ENCODE measurements around the gene PIM3. TPM values are rescaled to one million over a fixed set of nuclear protein-coding genes. Genes with fewer than 3 reads are reported as not detected.

PIM3 gene
- total RNA-seq, 2 donors from 2014 or later = 209 to 236 TPM

DNA sequence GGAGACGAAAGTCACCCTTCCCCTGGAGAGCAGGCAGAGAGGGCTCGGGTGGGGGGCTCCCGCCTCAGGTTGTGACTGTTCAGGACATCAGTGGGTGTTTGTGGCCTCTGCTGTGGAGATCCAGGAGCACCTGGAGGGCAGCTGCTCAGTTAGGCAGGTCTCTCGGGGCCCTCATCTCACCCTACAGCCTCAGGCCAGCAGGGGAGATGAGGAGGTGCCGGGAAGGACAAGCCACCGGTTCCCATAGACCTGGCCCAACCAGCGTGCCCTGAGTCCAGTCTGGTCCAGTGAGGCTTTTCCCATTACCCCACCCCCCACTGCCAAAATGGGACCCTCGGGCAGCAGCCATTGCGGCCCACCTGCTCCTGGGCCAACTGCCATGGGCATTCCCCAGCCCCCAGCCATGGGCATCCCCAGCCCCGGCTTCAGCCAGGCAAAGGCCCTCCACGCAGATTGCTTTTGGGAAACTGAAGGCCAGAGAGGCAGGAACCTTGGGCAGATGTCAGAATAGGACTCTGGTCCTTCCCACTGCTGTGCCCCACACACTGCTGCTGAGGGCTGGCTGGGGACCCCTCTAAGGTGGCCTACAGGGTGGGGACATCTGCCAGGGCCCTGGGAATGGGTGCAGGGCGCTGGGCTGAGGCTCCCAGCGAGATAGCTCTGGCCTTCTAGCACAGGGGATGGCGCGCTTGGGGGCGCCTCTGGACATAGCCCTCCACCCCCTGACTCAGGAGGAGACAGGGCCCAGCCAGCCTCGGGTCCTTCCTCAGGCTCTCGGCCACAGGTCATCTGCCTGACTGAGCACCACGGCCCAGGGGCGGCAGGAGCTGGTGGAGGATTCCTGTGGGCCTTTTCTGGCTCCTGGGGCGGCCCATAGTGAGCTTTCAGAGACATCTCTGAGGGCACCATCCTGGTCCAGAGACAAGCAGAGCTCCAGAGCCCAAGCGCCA lies 4.8 kb downstream of the PIM3 start:
- Mint-ChIP-seq H3K4me3 (peak overlapping the region; percentile 95 to 96), H3K9me3 (no peaks in the 10 kb centered on the region), H3K4me1 (ENCODE audit: low read depth) (peaks cover 56% of the 10 kb centered on the region), H3K36me3 (ENCODE audit: insufficient read depth in 2 of 2) (peaks cover 10 to 18% of the 10 kb centered on the region in 2 donors), H3K27ac (no peak overlapping the region), H3K27me3 (ENCODE audit: low read depth) (no peaks in the 10 kb centered on the region)
- ATAC-seq (replicated peaks in 1 of 2) (no peak), DNase-seq (no peak)

DNA sequence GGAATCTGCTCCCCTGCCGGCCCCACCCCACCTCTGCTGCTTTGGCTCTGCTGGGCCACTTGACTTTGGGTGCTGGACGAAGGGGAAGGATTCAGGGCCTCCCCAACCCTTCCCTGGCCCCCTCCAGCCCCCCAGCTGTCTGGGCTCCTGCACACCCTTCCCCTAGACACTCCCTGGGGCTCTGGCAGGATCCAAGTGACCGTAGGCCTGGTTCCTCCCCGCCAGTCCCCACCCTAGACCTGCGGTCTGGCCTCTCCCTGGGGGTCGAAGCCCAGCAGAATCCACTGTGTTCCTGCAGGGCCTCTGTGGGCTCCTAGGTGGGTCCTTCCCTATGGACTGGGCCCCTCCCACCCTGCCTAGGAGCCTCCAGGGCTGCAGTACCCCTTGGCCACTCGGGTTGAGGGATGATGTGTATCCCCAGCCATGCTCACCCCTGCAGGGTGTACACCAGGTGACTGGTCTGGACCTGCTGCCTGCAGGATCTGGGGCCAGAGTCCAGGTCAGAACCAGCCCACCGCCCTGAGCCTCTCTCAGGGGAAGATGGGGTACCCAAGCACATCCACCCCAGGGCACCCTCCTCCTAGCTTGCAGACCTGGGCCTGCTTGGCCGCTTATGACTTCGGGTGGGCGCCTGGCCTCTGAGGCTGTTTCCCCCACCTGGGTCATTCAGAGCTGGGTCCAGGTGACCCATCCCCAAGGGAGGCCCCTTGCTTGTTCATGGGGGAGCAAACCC lies 5.6 kb downstream of the PIM3 start:
- ATAC-seq (replicated peaks in 1 of 2) (no peak), DNase-seq (no peak)
- H3K27ac Mint-ChIP-seq = no peak overlapping the region
- H3K4me1 Mint-ChIP-seq (ENCODE audit: low read depth) = peaks cover 63% of the 10 kb centered on the region
- H3K27me3 Mint-ChIP-seq (ENCODE audit: low read depth) = no peaks in the 10 kb centered on the region
- H3K4me3 Mint-ChIP-seq = peak overlapping the region in 1 of 2 donors; percentile 46
- no peaks in the 10 kb centered on the region for H3K9me3 Mint-ChIP-seq
- peaks cover 11 to 18% of the 10 kb centered on the region in 2 donors for H3K36me3 Mint-ChIP-seq (ENCODE audit: insufficient read depth in 2 of 2)

GRCh38 chr22:49966774-49967705 lies 6.5 kb downstream of the PIM3 start:
- Mint-ChIP-seq H3K27me3 (ENCODE audit: low read depth) (no peaks in the 10 kb centered on the region), H3K27ac (peak overlapping the region; percentile 82), H3K36me3 (ENCODE audit: insufficient read depth in 2 of 2) (peaks cover 8 to 13% of the 10 kb centered on the region in 2 donors), H3K4me1 (ENCODE audit: low read depth) (peaks cover 63% of the 10 kb centered on the region), H3K4me3 (peak overlapping the region; percentile 41 to 58), H3K9me3 (no peaks in the 10 kb centered on the region)
- ATAC-seq (replicated peaks in 1 of 2) (no peak), DNase-seq (no peak)

- DNase-seq (no peak), ATAC-seq (replicated peaks in 1 of 2) (no peak)
- Mint-ChIP-seq H3K36me3 (ENCODE audit: insufficient read depth in 2 of 2) (peaks cover 8 to 13% of the 10 kb centered on the region in 2 donors), H3K27me3 (ENCODE audit: low read depth) (no peaks in the 10 kb centered on the region), H3K4me3 (peak overlapping the region; percentile 41 to 58), H3K9me3 (no peaks in the 10 kb centered on the region), H3K27ac (peak overlapping the region; percentile 82), H3K4me1 (ENCODE audit: low read depth) (peaks cover 63% of the 10 kb centered on the region)
These were observed 7.2 kb downstream of the PIM3 start for GRCh38 chr22:49967706-49968208.

GRCh38 chr22:49968313-49968830 lies 7.8 kb downstream of the PIM3 start:
- Mint-ChIP-seq H3K4me3 (no peak overlapping the region), H3K27me3 (ENCODE audit: low read depth) (no peaks in the 10 kb centered on the region), H3K4me1 (ENCODE audit: low read depth) (peaks cover 62% of the 10 kb centered on the region), H3K27ac (no peak overlapping the region), H3K36me3 (ENCODE audit: insufficient read depth in 2 of 2) (peaks cover 8 to 13% of the 10 kb centered on the region in 2 donors), H3K9me3 (no peaks in the 10 kb centered on the region)
- DNase-seq = no peak
- no peak for ATAC-seq (replicated peaks in 1 of 2)

GRCh38 chr22:49968831-49969661 lies 8.5 kb downstream of the PIM3 start:
- H3K36me3 Mint-ChIP-seq (ENCODE audit: insufficient read depth in 2 of 2) = peaks cover 3 to 6% of the 10 kb centered on the region in 2 donors
- H3K27ac Mint-ChIP-seq = no peak overlapping the region
- peaks cover 56% of the 10 kb centered on the region for H3K4me1 Mint-ChIP-seq (ENCODE audit: low read depth)
- no peaks in the 10 kb centered on the region for H3K9me3 Mint-ChIP-seq
- DNase-seq = no peak
- H3K4me3 Mint-ChIP-seq = no peak overlapping the region
- no peak for ATAC-seq (replicated peaks in 1 of 2)
- no peaks in the 10 kb centered on the region for H3K27me3 Mint-ChIP-seq (ENCODE audit: low read depth)

GRCh38 chr22:49969751-49970527 lies 9.4 kb downstream of the PIM3 start:
- peaks cover 0 to 1% of the 10 kb centered on the region in 2 donors for H3K36me3 Mint-ChIP-seq (ENCODE audit: insufficient read depth in 2 of 2)
- no peak overlapping the region for H3K27ac Mint-ChIP-seq
- no peaks in the 10 kb centered on the region for H3K9me3 Mint-ChIP-seq
- H3K27me3 Mint-ChIP-seq (ENCODE audit: low read depth) = no peaks in the 10 kb centered on the region
- H3K4me1 Mint-ChIP-seq (ENCODE audit: low read depth) = peaks cover 47% of the 10 kb centered on the region
- H3K4me3 Mint-ChIP-seq = peak overlapping the region; percentile 82 to 94
- ATAC-seq (replicated peaks in 1 of 2) (peak; percentile 8 to 9), DNase-seq (peak in 1 of 2 donors; percentile 31)

DNA sequence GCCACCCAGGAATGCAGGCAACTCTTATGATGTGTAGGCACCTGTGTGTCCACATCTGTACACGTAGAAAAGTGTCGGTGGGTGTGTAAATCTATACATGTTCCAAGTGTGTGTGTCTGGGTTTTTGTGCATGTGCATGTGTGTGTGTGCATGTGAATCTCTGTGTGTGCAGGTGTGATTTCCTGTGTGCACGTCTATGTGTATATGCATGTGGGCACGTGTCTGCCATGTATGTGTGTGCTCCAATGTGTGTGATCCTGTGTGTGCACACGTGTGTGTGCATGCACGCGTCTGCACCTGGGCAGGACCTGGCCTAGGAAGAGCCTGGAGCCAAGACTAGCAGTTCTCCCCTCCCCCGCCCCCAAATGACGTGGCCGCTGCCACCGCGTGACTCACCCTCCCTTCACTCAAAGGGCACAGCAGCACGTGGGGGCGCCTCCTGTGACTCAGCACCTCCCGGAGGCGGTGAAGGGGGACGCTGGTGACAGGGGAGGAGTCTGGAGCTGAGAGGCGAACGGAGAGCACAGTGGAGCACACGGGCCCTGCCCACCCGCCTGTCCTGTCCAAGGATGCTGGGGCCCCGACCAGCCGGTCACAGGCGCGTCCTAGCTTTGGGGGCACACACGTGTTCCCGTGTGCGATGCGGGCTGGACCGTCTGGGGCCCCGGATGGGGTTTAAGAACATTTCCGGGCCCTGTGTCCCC lies 10.1 kb downstream of the PIM3 start:
- peak overlapping the region; percentile 91 for H3K27ac Mint-ChIP-seq
- peak; percentile 87 to 88 for ATAC-seq (replicated peaks in 1 of 2)
- no peaks in the 10 kb centered on the region for H3K27me3 Mint-ChIP-seq (ENCODE audit: low read depth)
- peak overlapping the region; percentile 82 to 94 for H3K4me3 Mint-ChIP-seq
- H3K9me3 Mint-ChIP-seq = peaks cover 4 to 5% of the 10 kb centered on the region in 2 donors
- H3K36me3 Mint-ChIP-seq (ENCODE audit: insufficient read depth in 2 of 2) = peaks cover 0 to 6% of the 10 kb centered on the region in 2 donors
- peaks cover 45% of the 10 kb centered on the region for H3K4me1 Mint-ChIP-seq (ENCODE audit: low read depth)
- DNase-seq = peak; percentile 95 to 98

- H3K4me3 Mint-ChIP-seq = peak overlapping the region; percentile 82 to 94
- DNase-seq (peak in 1 of 2 donors; percentile 45), ATAC-seq (replicated peaks in 1 of 2) (peak; percentile 41 to 44)
- H3K9me3 Mint-ChIP-seq = peaks cover 4 to 5% of the 10 kb centered on the region in 2 donors
- no peaks in the 10 kb centered on the region for H3K27me3 Mint-ChIP-seq (ENCODE audit: low read depth)
- peak overlapping the region; percentile 91 for H3K27ac Mint-ChIP-seq
- H3K4me1 Mint-ChIP-seq (ENCODE audit: low read depth) = peaks cover 41% of the 10 kb centered on the region
- peaks cover 0 to 6% of the 10 kb centered on the region in 2 donors for H3K36me3 Mint-ChIP-seq (ENCODE audit: insufficient read depth in 2 of 2)
These were observed 10.9 kb downstream of the PIM3 start for GRCh38 chr22:49971232-49972162.

Measured in activated T-cell treated with anti-CD3 and anti-CD28 coated beads, Interleukin-2, amount 50 U/mL, for 72 hours (primary cell).